ENCODE data around the gene COL24A1. TPM values are rescaled to one million over a fixed set of nuclear protein-coding genes. Genes with fewer than 3 reads are reported as not detected.

COL24A1 gene
- total RNA-seq, 1 experiment from 2014 or later: 1.1 TPM

DNA sequence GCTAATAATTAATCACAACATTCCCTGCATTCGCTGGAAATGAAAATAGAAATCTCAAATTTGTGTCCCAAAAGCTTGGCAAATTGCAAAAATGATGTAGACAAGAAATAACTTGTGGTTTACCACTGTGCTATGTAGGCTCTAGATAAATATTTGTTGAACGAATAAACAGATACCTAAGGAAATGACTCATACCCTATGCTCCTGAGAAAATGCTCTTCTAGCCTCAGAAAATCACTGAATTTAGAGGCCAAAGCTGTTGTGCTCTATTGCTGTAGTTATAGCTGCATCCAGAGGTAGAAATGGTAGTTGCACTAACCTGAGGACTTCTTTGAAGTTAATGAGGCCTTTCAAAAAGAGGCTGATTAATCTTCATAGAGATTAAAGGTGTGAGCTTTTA, 306.3 kb downstream of the COL24A1 start (continued):
- TF ChIP-seq, protein P1, sequence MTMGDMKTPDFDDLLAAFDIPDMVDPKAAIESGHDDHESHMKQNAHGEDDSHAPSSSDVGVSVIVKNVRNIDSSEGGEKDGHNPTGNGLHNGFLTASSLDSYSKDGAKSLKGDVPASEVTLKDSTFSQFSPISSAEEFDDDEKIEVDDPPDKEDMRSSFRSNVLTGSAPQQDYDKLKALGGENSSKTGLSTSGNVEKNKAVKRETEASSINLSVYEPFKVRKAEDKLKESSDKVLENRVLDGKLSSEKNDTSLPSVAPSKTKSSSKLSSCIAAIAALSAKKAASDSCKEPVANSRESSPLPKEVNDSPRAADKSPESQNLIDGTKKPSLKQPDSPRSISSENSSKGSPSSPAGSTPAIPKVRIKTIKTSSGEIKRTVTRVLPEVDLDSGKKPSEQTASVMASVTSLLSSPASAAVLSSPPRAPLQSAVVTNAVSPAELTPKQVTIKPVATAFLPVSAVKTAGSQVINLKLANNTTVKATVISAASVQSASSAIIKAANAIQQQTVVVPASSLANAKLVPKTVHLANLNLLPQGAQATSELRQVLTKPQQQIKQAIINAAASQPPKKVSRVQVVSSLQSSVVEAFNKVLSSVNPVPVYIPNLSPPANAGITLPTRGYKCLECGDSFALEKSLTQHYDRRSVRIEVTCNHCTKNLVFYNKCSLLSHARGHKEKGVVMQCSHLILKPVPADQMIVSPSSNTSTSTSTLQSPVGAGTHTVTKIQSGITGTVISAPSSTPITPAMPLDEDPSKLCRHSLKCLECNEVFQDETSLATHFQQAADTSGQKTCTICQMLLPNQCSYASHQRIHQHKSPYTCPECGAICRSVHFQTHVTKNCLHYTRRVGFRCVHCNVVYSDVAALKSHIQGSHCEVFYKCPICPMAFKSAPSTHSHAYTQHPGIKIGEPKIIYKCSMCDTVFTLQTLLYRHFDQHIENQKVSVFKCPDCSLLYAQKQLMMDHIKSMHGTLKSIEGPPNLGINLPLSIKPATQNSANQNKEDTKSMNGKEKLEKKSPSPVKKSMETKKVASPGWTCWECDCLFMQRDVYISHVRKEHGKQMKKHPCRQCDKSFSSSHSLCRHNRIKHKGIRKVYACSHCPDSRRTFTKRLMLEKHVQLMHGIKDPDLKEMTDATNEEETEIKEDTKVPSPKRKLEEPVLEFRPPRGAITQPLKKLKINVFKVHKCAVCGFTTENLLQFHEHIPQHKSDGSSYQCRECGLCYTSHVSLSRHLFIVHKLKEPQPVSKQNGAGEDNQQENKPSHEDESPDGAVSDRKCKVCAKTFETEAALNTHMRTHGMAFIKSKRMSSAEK (CRISPR knock-in tag; IDR thresholded peaks at IDR 0.05; ENCODE audit: borderline replicate concordance): no peak
- TF ChIP-seq ESRRA (CRISPR knock-in tag; IDR thresholded peaks at IDR 0.05; ENCODE audit: borderline replicate concordance): no peak

DNA sequence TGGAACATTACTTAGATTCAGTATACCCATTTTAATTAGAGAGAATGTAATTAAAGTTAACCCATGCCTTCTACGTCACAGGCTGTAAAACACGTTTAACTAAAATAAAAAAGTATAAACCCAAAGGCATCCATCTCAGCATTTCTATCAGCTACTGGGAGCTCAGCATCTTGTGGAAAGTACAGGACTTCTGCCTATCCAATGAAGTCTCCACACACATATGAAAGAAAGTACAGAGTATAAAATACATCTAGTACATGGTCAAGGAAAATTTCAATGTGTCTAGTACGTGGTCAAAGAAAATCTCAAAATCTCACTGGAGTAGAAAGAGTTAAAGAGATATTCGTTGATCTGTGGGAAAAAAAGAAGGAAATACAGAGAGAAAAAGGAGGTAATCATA, 306.9 kb downstream of the COL24A1 start:
- H3K9me3 Mint-ChIP-seq: no peaks in the 10 kb centered on the region
- H3K27ac Mint-ChIP-seq: no peak overlapping the region
- no peak for DNase-seq (ENCODE audit: low spot score)
- no peak for ATAC-seq
- H3K4me1 Mint-ChIP-seq: no peaks in the 10 kb centered on the region
- no peaks in the 10 kb centered on the region for H3K27me3 Mint-ChIP-seq (ENCODE audit: low read depth)
- TF ChIP-seq PRRX2 (CRISPR knock-in tag; IDR thresholded peaks at IDR 0.05): no peak
- TF ChIP-seq, protein P2, sequence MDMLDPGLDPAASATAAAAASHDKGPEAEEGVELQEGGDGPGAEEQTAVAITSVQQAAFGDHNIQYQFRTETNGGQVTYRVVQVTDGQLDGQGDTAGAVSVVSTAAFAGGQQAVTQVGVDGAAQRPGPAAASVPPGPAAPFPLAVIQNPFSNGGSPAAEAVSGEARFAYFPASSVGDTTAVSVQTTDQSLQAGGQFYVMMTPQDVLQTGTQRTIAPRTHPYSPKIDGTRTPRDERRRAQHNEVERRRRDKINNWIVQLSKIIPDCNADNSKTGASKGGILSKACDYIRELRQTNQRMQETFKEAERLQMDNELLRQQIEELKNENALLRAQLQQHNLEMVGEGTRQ (CRISPR knock-in tag; IDR thresholded peaks at IDR 0.05): no peak
- TF ChIP-seq TEAD4 (CRISPR knock-in tag; IDR thresholded peaks at IDR 0.05): no peak
- TF ChIP-seq SP1 (CRISPR knock-in tag; conservative IDR thresholded peaks at IDR 0.05): no peak
- TF ChIP-seq ZNF263 (CRISPR knock-in tag; IDR thresholded peaks at IDR 0.05; ENCODE audit: low read depth): no peak
- TF ChIP-seq, protein P3, sequence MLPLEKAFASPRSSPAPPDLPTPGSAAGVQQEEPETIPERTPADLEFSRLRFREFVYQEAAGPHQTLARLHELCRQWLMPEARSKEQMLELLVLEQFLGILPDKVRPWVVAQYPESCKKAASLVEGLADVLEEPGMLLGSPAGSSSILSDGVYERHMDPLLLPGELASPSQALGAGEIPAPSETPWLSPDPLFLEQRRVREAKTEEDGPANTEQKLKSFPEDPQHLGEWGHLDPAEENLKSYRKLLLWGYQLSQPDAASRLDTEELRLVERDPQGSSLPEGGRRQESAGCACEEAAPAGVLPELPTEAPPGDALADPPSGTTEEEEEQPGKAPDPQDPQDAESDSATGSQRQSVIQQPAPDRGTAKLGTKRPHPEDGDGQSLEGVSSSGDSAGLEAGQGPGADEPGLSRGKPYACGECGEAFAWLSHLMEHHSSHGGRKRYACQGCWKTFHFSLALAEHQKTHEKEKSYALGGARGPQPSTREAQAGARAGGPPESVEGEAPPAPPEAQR (CRISPR knock-in tag; IDR thresholded peaks at IDR 0.05): no peak
- TF ChIP-seq, protein P4, sequence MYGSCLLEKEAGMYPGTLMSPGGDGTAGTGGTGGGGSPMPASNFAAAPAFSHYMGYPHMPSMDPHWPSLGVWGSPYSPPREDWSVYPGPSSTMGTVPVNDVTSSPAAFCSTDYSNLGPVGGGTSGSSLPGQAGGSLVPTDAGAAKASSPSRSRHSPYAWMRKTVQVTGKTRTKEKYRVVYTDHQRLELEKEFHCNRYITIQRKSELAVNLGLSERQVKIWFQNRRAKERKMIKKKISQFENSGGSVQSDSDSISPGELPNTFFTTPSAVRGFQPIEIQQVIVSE (CRISPR knock-in tag; IDR thresholded peaks at IDR 0.05; ENCODE audit: borderline replicate concordance): no peak
- TF ChIP-seq CREB1 (CRISPR knock-in tag; IDR thresholded peaks at IDR 0.05): no peak
- TF ChIP-seq, protein P5, sequence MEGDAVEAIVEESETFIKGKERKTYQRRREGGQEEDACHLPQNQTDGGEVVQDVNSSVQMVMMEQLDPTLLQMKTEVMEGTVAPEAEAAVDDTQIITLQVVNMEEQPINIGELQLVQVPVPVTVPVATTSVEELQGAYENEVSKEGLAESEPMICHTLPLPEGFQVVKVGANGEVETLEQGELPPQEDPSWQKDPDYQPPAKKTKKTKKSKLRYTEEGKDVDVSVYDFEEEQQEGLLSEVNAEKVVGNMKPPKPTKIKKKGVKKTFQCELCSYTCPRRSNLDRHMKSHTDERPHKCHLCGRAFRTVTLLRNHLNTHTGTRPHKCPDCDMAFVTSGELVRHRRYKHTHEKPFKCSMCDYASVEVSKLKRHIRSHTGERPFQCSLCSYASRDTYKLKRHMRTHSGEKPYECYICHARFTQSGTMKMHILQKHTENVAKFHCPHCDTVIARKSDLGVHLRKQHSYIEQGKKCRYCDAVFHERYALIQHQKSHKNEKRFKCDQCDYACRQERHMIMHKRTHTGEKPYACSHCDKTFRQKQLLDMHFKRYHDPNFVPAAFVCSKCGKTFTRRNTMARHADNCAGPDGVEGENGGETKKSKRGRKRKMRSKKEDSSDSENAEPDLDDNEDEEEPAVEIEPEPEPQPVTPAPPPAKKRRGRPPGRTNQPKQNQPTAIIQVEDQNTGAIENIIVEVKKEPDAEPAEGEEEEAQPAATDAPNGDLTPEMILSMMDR (IDR thresholded peaks at IDR 0.05): no peak
- no peak for TF ChIP-seq EMX1 (CRISPR knock-in tag; IDR thresholded peaks at IDR 0.05)
- TF ChIP-seq FOXK1 (CRISPR knock-in tag; IDR thresholded peaks at IDR 0.05): no peak
- TF ChIP-seq, protein P6, sequence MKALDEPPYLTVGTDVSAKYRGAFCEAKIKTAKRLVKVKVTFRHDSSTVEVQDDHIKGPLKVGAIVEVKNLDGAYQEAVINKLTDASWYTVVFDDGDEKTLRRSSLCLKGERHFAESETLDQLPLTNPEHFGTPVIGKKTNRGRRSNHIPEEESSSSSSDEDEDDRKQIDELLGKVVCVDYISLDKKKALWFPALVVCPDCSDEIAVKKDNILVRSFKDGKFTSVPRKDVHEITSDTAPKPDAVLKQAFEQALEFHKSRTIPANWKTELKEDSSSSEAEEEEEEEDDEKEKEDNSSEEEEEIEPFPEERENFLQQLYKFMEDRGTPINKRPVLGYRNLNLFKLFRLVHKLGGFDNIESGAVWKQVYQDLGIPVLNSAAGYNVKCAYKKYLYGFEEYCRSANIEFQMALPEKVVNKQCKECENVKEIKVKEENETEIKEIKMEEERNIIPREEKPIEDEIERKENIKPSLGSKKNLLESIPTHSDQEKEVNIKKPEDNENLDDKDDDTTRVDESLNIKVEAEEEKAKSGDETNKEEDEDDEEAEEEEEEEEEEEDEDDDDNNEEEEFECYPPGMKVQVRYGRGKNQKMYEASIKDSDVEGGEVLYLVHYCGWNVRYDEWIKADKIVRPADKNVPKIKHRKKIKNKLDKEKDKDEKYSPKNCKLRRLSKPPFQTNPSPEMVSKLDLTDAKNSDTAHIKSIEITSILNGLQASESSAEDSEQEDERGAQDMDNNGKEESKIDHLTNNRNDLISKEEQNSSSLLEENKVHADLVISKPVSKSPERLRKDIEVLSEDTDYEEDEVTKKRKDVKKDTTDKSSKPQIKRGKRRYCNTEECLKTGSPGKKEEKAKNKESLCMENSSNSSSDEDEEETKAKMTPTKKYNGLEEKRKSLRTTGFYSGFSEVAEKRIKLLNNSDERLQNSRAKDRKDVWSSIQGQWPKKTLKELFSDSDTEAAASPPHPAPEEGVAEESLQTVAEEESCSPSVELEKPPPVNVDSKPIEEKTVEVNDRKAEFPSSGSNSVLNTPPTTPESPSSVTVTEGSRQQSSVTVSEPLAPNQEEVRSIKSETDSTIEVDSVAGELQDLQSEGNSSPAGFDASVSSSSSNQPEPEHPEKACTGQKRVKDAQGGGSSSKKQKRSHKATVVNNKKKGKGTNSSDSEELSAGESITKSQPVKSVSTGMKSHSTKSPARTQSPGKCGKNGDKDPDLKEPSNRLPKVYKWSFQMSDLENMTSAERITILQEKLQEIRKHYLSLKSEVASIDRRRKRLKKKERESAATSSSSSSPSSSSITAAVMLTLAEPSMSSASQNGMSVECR (CRISPR knock-in tag; IDR thresholded peaks at IDR 0.05; ENCODE audit: borderline replicate concordance): no peak
- TF ChIP-seq, protein P7, sequence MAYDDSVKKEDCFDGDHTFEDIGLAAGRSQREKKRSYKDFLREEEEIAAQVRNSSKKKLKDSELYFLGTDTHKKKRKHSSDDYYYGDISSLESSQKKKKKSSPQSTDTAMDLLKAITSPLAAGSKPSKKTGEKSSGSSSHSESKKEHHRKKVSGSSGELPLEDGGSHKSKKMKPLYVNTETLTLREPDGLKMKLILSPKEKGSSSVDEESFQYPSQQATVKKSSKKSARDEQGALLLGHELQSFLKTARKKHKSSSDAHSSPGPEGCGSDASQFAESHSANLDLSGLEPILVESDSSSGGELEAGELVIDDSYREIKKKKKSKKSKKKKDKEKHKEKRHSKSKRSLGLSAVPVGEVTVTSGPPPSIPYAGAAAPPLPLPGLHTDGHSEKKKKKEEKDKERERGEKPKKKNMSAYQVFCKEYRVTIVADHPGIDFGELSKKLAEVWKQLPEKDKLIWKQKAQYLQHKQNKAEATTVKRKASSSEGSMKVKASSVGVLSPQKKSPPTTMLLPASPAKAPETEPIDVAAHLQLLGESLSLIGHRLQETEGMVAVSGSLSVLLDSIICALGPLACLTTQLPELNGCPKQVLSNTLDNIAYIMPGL (CRISPR knock-in tag; IDR thresholded peaks at IDR 0.05): no peak
- no peak for TF ChIP-seq ZNF138 (CRISPR knock-in tag; conservative IDR thresholded peaks at IDR 0.05)
- ChIA-PET POLR2A (no interaction called here), CTCF (no interaction called here)
- H3K4me3 Mint-ChIP-seq: no peak overlapping the region
- H3K36me3 Mint-ChIP-seq: no peaks in the 10 kb centered on the region
